WI38 (cell line): ENCODE results near the gene KCNJ12.
"Not testable (repeated sequence)": the region's sequence is repeated elsewhere in the genome, so short reads cannot be mapped to it uniquely, and the experiment has no call there.

ENCODE experiments used
- H3K4me3 ChIP-seq: 2 replicates; pipeline ENCODE4 v1.5.1; 2011; ENCODE audit warnings: low read depth, mild to moderate bottlenecking, control low read depth, low read length
- TF ChIP-seq, protein P1 (sequence below): IDR thresholded peaks from 2 replicates; pipeline ENCODE4 v1.5.1; 2012; ENCODE audit warnings: low read depth, mild to moderate bottlenecking, control low read depth, low read length

KCNJ12 gene

DNA sequence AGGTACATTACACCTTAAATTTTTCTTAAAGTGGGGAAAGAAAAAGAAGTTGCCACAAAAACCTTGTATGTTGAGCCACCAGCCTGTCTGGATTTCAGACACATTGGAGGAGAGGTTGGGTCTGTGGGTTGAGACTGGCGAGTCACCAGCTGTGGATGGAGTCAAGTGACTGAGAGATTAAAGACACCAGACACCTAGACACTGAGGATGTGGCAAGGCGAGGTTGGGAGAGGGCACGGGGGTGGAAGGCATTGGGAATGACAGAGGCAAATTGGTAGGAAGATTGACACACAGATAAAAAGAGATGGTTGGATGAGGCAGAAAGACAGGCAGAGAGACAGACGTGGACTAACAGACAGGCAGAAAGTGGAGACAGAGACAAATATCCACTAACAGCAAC is 49.6 kb downstream of the KCNJ12 start:
- TF ChIP-seq, protein P1, sequence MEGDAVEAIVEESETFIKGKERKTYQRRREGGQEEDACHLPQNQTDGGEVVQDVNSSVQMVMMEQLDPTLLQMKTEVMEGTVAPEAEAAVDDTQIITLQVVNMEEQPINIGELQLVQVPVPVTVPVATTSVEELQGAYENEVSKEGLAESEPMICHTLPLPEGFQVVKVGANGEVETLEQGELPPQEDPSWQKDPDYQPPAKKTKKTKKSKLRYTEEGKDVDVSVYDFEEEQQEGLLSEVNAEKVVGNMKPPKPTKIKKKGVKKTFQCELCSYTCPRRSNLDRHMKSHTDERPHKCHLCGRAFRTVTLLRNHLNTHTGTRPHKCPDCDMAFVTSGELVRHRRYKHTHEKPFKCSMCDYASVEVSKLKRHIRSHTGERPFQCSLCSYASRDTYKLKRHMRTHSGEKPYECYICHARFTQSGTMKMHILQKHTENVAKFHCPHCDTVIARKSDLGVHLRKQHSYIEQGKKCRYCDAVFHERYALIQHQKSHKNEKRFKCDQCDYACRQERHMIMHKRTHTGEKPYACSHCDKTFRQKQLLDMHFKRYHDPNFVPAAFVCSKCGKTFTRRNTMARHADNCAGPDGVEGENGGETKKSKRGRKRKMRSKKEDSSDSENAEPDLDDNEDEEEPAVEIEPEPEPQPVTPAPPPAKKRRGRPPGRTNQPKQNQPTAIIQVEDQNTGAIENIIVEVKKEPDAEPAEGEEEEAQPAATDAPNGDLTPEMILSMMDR, result no peak
- H3K4me3 ChIP-seq, result no peak overlapping the region

DNA sequence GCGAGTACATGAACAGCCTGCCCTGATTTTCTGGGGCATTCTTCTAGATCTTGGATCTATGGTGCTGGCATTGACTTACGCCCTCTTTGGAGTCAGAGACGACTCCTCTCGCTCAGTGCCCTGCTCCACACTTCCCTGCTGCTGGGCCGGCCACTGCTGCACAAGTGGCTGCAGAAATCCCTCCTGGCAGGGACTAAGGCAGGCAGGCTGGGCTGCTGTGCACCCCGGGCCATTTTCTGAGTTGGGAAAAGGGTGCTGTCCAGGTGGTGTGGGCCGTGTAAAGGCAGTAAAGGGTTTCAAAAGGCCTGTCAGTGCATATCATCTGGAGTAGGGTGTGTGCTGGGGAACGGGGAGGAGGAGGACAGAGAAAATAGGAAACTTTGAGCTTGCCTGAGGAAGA is 50.1 kb downstream of the KCNJ12 start:
- H3K4me3 ChIP-seq, result not testable (repeated sequence)

DNA sequence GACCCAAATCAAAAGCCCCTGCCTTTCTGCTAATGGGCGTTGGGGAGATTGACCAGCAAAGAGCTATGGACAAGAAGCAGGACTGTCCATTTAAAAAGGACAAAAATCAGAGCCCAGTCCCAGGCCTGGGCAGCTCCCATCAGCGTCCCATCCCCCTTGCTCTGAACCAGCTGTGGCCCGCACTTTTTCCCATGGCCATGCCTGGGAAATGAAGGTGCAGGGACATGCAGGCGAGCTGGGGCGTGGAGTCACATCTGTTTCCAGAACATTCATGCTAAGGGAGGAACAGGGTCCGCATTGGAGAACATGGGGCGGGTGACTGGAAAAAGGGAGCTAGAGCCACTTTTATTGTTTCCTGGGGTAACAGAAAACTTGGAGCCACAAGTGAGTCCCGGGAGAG is 50.7 kb downstream of the KCNJ12 start:
- not testable (repeated sequence) for H3K4me3 ChIP-seq

DNA sequence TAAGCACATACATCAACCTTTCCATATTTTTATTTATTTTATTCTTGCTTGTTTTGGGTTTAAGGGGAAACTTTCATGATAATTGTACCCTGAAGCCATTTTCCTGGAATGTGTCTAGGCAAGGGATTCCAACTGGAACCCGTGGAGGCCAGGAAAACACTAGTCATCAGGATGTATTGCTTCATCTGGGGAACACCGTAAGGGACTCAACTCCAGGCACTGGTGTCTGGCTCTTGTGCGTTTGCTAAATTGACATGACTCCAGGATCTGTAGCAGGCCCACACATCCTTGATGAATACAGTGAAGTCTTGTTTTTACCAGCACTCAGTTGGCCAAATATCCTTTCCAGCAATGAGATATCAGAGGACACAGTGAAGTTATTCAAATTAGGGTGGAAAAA is 51.6 kb downstream of the KCNJ12 start:
- H3K4me3 ChIP-seq, result not testable (repeated sequence)

DNA sequence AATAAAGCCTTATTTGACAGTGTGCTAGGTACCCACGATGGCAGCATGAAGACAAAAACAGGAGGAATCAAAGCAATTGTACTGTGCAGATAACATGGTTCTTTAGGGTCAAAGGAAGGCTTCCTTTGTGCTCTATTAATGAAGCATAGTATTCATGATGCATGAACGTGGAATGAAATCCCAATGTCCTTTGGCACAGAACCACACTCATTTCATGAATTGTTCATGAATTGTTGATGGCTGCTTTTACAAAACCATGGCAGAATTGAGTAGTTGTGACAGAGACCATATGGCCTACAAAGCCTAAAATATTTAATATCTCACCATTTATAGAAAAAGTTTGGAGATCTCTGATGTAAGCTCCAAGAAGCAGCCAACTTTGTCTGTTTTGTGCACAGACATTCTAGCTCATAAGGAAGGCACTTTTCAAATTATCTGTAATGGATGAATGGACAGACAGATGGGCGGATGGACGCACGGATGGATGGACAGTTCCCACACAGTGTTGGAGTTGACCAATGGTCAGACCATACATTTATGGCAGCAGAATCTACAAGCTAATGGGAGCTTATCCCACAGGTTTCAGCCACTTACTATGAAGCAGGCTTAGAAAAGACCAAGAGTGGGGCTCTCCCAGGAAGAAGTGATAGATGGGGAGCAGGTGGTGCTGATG is 52.7 kb downstream of the KCNJ12 start:
- H3K4me3 ChIP-seq, result not testable (repeated sequence)

DNA sequence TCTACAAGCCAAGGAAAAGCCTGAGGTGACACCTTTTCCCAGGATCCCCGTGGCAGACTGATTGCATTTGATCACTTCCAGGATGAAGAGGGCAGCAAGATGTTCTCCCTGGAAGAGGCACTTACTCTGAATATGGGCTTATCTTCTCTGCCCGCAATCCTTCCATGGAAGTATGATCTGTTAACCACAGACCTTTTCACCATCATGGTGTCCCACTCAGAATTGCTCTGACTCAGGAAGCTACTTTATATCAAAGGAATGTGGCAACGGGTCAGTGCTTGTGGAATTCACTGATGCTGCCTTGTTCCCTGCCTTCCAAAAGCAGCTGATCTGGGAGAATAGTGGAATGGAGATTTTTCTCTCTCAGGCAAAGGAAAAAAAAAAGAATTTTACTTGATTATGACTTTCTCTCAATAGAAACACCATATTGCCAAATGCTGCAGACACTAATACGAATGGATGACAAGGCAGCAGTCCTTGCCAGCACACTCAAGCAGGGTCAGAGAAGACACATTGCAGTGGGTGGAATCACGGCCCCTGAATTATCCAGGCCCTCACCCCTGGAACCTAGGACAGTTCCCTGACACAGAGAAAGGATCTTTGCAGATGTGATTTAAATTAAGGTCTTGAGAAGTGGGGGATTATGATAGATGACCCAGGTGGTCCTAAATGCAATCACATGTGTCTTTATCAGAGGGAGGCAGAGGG is 53.9 kb downstream of the KCNJ12 start:
- not testable (repeated sequence) for H3K4me3 ChIP-seq

DNA sequence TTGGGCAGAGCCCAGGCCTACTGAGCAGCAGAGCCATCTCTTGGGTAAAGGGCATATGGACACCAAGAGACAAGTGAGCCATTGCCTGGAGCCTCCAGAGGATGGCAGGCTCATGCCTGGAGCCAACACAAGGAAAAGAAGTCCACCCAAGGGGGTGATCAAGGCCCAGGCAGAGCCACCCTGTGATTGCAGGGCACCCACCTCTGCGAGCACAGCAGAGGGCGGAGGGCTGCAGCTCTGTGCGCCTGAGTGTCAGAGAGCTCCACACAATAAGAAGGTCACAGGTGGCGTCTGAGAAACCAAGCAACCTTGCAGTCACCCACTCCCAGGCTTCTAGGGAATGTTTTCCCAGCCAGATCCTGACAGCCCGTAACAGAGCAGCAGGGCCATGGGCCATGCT is 57.8 kb downstream of the KCNJ12 start:
- not testable (repeated sequence) for H3K4me3 ChIP-seq

DNA sequence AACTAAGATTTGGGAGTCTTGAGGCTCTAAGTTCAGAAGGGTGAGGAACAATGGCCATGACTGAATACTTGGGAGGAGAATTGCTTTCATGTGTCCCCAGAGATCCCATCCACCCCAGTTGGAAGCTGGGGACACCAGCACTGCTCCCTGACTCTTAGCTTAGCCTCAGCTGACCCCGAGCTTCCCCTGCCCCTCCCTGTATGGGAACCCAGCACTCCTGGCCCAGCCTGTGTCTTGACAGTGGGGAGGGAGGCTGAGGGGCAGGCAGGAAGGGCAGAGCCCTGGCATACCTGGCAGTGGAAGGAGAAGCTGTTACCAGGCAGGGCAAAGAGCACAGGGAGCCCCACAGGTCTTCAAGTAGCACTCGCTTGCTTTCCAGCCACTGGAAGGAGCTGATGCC is 58.8 kb downstream of the KCNJ12 start:
- not testable (repeated sequence) for H3K4me3 ChIP-seq

DNA sequence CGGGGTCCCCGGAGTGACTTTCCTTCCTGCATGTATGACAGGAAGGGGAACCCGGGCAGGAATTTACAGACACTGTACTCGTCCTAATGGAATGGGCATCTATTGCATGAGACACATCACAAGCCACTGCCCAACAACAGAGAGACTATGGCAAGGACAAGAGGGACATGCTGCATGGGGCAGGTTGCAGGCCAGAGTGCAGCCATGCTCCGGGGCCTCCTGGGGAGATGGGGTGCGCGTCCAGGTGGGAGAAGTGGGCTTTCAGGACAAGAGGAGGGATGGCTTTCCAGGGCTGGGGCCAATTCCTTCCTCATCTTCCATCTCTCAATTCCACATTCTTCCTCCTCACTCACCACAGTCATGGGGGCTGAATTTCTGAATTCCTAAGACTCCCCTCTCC is 60.3 kb downstream of the KCNJ12 start:
- not testable (repeated sequence) for H3K4me3 ChIP-seq

DNA sequence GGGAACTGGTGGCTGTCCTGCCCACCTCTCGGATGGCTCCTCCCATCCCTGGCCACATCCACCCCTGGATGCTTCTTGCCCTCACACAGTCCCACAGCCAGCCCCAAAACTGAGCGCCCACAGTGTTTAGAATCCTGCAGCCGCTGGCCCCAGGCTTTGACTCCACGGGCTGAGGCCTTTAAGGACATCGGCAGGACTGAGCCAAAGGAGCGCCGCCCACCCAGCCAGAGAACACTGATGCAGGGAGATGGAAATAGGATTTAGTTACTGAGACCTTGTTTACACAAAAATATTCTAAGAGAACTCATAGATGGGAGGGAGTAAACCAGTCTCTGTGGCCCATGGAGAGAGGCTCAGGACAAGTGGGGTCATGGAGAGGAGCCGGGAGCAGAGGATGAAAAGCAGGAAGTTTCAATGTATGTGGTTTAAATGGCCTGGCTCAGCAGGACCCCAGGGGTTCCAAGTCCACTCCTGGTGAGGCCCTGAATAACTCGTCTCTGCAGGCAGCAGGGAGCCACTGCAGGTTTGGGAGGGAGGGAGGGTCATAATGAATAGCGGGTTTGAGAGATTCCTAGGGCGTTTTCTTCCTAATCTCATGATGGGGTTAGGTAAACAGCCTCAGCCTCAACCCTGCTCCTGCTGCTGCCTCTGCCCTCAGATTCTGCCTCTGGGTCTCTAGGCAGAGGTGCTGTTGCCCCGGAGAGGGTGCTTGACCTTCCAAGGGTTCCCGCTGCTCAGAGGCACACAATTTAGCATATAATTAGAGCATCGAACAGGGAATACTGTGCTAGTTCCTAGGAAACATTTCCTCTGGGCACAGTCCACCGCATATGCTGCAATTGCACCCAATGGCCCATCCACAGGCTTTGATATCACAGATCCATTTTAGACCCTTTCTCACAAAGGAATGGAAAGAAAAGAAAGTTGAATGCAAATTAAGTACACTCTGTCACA is 61.0 kb downstream of the KCNJ12 start:
- H3K4me3 ChIP-seq, result not testable (repeated sequence)

DNA sequence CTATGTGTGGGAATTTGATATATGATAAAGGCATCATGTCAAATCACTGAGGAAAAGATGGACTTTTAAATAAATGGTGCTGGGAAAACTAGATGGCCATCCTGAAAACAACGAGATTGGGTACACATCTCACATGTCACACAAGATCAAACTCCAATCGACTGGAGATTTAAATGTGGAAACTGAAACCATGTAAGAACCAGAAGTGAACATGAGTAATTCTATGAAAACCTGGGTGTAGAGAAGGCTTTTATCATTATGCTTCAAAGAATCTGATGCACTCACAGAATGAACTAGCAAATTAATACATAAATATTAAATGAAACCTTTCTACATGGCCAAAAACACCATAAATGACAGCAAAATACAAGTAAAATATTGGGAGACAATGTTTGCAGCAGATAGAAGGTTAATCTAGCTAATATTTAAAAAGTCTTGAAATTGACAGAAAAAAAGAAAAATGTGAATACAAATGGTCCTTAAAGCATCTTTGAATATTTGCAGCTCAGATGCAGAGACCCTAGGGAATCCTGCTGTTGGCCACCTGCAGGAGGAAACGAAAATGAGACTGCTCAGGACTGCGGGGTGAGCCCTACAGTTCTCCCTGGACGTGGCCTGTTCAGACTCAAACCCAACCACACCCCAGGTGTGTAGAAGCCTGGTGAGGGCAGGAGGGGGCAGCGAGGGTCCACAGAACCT is 62.3 kb downstream of the KCNJ12 start:
- H3K4me3 ChIP-seq, result not testable (repeated sequence)

DNA sequence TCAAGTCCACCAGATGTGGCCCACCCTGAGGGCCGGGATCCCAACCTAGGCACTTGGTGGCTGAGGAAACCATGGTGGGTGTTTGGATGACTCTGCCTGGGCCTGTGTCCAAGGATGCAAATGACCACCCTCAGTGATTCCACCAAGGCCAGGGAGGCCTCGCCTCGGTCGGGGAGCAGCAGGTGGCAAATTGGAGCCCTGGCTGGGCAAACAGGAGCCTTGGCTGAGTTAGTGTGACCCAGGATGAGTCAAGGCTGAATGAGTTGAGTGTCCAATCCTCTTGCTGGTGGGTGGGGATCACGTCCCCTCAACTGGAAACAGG is 62.8 kb downstream of the KCNJ12 start:
- not testable (repeated sequence) for H3K4me3 ChIP-seq

DNA sequence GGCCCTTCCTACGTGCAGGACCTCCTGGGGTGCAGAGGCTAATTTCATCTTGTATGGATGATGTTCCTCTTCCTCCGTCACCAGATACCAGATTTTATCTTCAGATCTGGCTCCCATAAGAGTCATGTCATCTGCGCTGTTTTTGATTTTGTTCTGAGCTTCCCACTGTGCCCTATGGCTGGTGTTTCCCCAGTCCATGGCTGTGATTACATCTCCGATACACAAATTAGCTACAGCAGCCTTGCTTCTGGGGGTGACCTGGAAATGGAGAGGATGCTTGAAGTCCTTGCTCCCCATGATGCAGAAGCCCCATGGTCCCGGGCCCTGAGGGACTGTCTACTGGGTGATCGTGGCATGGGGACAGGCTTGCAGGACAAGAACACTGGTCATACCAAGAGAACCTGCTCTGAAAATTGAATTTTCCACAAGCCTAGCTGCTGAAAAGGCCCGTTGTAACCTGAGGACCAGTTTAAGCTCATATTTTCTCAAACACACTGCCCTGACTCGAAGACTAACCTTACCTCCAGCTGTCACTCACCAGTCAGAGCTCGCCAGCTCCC is 69.0 kb downstream of the KCNJ12 start:
- no peak overlapping the region for H3K4me3 ChIP-seq
- TF ChIP-seq, protein P1, result no peak

DNA sequence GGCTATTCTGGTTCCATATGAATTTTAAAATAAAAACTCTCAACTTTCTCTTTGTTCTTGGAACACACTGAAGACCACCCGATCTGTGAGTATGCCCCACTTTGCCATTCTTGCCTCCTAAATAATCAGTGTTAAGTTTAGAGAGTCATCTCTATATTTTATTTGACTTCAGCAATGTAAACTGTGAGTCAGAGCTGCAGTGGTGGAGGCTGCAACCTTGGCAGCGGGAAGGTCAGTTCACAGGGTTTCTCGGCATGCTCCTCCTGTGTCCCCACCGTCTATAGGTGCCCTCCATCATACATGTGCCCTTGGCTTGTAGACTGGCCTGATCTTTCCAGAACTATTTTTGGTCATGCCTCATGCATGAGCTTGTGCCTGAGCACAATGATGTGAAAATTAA is 71.4 kb downstream of the KCNJ12 start:
- not testable (repeated sequence) for H3K4me3 ChIP-seq
